ENCODE measurements around the gene PAPPA.

Gene PAPPA

GRCh38 chr9:116232424-116233159 is 79.0 kb downstream of the PAPPA start:
- no peak for DNase-seq

GRCh38 chr9:116233160-116233530 is 79.6 kb downstream of the PAPPA start:
- DNase-seq = no peak

GRCh38 chr9:116234081-116234480 is 80.5 kb downstream of the PAPPA start:
- no peak for DNase-seq

GRCh38 chr9:116236979-116237378 is 83.4 kb downstream of the PAPPA start:
- no peak for DNase-seq

GRCh38 chr9:116237456-116237855 is 83.9 kb downstream of the PAPPA start:
- no peak for DNase-seq

- no peak for DNase-seq
Measured at GRCh38 chr9:116238225-116238624, 84.6 kb downstream of the PAPPA start.

- DNase-seq = no peak
Measured at GRCh38 chr9:116238776-116239340, 85.3 kb downstream of the PAPPA start.

- DNase-seq = no peak
Measured at GRCh38 chr9:116243708-116244107, 90.1 kb downstream of the PAPPA start.

- no peak for DNase-seq
Measured at GRCh38 chr9:116247284-116247683, 93.7 kb downstream of the PAPPA start.

- DNase-seq = no peak
Measured at GRCh38 chr9:116247791-116248374, 94.3 kb downstream of the PAPPA start.

GRCh38 chr9:116250891-116251290 is 97.3 kb downstream of the PAPPA start:
- DNase-seq = no peak

GRCh38 chr9:116251366-116251765 is 97.8 kb downstream of the PAPPA start:
- DNase-seq = no peak

- no peak for DNase-seq
Measured at GRCh38 chr9:116260531-116260930, 106.9 kb downstream of the PAPPA start.

GRCh38 chr9:116262448-116262847 is 108.9 kb downstream of the PAPPA start:
- no peak for DNase-seq

- DNase-seq = no peak
Measured at GRCh38 chr9:116264361-116264760, 110.8 kb downstream of the PAPPA start.

- DNase-seq = no peak
Measured at GRCh38 chr9:116267021-116267420, 113.4 kb downstream of the PAPPA start.

GRCh38 chr9:116269250-116269649 is 115.7 kb downstream of the PAPPA start:
- DNase-seq = no peak

- DNase-seq = no peak
Measured at GRCh38 chr9:116270546-116270945, 117.0 kb downstream of the PAPPA start.

GRCh38 chr9:116271340-116271739 is 117.7 kb downstream of the PAPPA start:
- DNase-seq = no peak

GRCh38 chr9:116271991-116272390 is 118.4 kb downstream of the PAPPA start:
- no peak for DNase-seq

GRCh38 chr9:116274293-116274692 is 120.7 kb downstream of the PAPPA start:
- DNase-seq = no peak

- DNase-seq = no peak
Measured at GRCh38 chr9:116275418-116276195, 122.0 kb downstream of the PAPPA start.

- no peak for DNase-seq
Measured at GRCh38 chr9:116276196-116276493, 122.6 kb downstream of the PAPPA start.

GRCh38 chr9:116276651-116277121 is 123.1 kb downstream of the PAPPA start:
- no peak for DNase-seq

All from NCI-H1092 (cell line).